ENCODE data around the gene SLC6A18. TPM values are rescaled to one million over a fixed set of nuclear protein-coding genes. Genes with fewer than 3 reads are reported as not detected.
"Not testable (repeated sequence)": the region's sequence is repeated elsewhere in the genome, so short reads cannot be mapped to it uniquely, and the experiment has no call there.

SLC6A18 gene
- polyA plus RNA-seq, 1 donor (not counting 4 experiments of a cell fraction or from before 2014, with no cell fraction given): not detected

DNA sequence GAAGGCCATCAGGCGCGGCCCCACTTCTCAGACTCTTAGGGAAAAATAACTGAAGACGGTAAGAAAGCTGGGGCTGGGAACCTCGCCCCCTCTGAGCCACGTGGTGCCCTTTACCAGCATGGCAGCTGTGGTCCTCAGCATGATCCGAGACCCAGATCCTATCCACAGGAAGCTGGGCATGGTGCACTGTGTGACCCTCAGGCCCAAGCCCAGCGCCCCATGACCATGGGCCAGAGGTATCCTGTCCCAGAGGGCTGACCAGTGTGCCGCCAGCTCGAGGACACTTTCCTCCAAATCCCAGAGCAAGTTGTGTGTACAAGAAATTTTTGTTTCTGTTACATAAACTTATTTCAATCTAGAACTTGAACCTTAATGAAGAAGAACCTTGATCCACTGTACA lies 41.6 kb downstream of the SLC6A18 start:
- no peaks in the 10 kb centered on the region for H3K79me2 ChIP-seq (ENCODE audit: control insufficient read depth, insufficient read depth, low read length)
- H3K4me2 ChIP-seq (ENCODE audit: control insufficient read depth, extremely low read depth, insufficient read depth, low read depth, low read length): no peak overlapping the region
- no peaks in the 10 kb centered on the region for H3K27me3 ChIP-seq (ENCODE audit: control insufficient read depth, extremely low read depth, insufficient read depth, low read length)
- H3K4me1 ChIP-seq (ENCODE audit: control insufficient read depth, extremely low read depth, insufficient read depth, low read length): no peaks in the 10 kb centered on the region
- H3K9me1 ChIP-seq (ENCODE audit: control insufficient read depth, extremely low read depth, insufficient read depth, low read length): no peaks in the 10 kb centered on the region
- no peak overlapping the region for H3K27ac ChIP-seq (ENCODE audit: control insufficient read depth, insufficient read depth, low read length)
- no peaks in the 10 kb centered on the region for H4K20me1 ChIP-seq (ENCODE audit: control insufficient read depth, extremely low read depth, insufficient read depth, low read length)
- FAIRE-seq (no peak), DNase-seq (ENCODE audit: low read depth, low spot score) (no peak)
- TF ChIP-seq, protein P1, sequence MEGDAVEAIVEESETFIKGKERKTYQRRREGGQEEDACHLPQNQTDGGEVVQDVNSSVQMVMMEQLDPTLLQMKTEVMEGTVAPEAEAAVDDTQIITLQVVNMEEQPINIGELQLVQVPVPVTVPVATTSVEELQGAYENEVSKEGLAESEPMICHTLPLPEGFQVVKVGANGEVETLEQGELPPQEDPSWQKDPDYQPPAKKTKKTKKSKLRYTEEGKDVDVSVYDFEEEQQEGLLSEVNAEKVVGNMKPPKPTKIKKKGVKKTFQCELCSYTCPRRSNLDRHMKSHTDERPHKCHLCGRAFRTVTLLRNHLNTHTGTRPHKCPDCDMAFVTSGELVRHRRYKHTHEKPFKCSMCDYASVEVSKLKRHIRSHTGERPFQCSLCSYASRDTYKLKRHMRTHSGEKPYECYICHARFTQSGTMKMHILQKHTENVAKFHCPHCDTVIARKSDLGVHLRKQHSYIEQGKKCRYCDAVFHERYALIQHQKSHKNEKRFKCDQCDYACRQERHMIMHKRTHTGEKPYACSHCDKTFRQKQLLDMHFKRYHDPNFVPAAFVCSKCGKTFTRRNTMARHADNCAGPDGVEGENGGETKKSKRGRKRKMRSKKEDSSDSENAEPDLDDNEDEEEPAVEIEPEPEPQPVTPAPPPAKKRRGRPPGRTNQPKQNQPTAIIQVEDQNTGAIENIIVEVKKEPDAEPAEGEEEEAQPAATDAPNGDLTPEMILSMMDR (optimal IDR thresholded peaks at IDR 0.05 in 1 of 3, IDR thresholded peaks at IDR 0.05 in 1 of 3, conservative IDR thresholded peaks at IDR 0.05 in 1 of 3; ENCODE audit: extremely low read depth in 1 of 3, insufficient read depth in 2 of 3, low read length in 3 of 3): no peak
- no peak for TF ChIP-seq EZH2 (IDR thresholded peaks at IDR 0.05; ENCODE audit: low read length)
- H2AFZ ChIP-seq (ENCODE audit: control insufficient read depth, low read length): no peak overlapping the region
- H3K9me3 ChIP-seq (ENCODE audit: control insufficient read depth, low read depth, low read length): peaks cover 8% of the 10 kb centered on the region
- H3K4me3 ChIP-seq (ENCODE audit: control insufficient read depth in 2 of 3, extremely low read depth in 1 of 3, insufficient read depth in 2 of 3, low read depth in 1 of 3, low read length in 3 of 3): no peak overlapping the region
- no peak overlapping the region for H3K9ac ChIP-seq (ENCODE audit: control insufficient read depth, extremely low read depth, insufficient read depth, low read length)
- dilution Hi-C loops (cut with MboI; ENCODE audit: extremely low pct_ligation_motif_present, low sequenced_read_pairs): no loop called here
- H3K36me3 ChIP-seq (ENCODE audit: control insufficient read depth in 2 of 2, extremely low read depth in 1 of 2, insufficient read depth in 2 of 2, low read length in 2 of 2): no peaks in the 10 kb centered on the region

GRCh38 chr5:1267464-1267863 lies 42.3 kb downstream of the SLC6A18 start:
- H3K27me3 ChIP-seq (ENCODE audit: control insufficient read depth, extremely low read depth, insufficient read depth, low read length); H3K36me3 ChIP-seq (ENCODE audit: control insufficient read depth in 2 of 2, extremely low read depth in 1 of 2, insufficient read depth in 2 of 2, low read length in 2 of 2); H4K20me1 ChIP-seq (ENCODE audit: control insufficient read depth, extremely low read depth, insufficient read depth, low read length); DNase-seq (ENCODE audit: low read depth, low spot score); H3K9ac ChIP-seq (ENCODE audit: control insufficient read depth, extremely low read depth, insufficient read depth, low read length); H3K4me1 ChIP-seq (ENCODE audit: control insufficient read depth, extremely low read depth, insufficient read depth, low read length); FAIRE-seq; H3K9me3 ChIP-seq (ENCODE audit: control insufficient read depth, low read depth, low read length); H3K79me2 ChIP-seq (ENCODE audit: control insufficient read depth, insufficient read depth, low read length); H3K4me3 ChIP-seq (ENCODE audit: control insufficient read depth in 2 of 3, extremely low read depth in 1 of 3, insufficient read depth in 2 of 3, low read depth in 1 of 3, low read length in 3 of 3); dilution Hi-C loops (cut with MboI; ENCODE audit: extremely low pct_ligation_motif_present, low sequenced_read_pairs); H3K4me2 ChIP-seq (ENCODE audit: control insufficient read depth, extremely low read depth, insufficient read depth, low read depth, low read length); H3K9me1 ChIP-seq (ENCODE audit: control insufficient read depth, extremely low read depth, insufficient read depth, low read length); H3K27ac ChIP-seq (ENCODE audit: control insufficient read depth, insufficient read depth, low read length); H2AFZ ChIP-seq (ENCODE audit: control insufficient read depth, low read length): not testable (repeated sequence)

DNA sequence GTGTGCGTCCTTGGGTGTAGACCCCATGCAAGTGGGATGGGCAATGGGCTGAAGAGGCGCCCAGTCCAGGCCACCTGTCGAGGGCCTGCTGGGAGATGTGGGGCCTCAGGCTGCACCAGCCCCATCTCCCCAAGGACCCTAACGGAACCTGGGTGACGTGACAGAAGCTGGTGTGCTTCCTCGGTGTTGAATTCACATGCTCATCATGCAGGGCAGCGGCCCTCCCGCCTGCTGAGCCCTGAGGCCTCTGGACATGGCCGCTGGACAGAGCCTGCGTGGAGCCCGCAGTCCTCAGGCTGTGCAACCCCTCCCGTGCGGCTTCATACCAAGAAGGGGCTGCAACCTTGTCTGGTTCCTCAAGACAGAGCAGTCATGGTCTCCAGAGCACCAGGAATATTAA lies 42.9 kb downstream of the SLC6A18 start:
- Histone ChIP-seq H3K4me3 (ENCODE audit: control insufficient read depth in 2 of 3, extremely low read depth in 1 of 3, insufficient read depth in 2 of 3, low read depth in 1 of 3, low read length in 3 of 3) (no peak overlapping the region), H3K9me1 (ENCODE audit: control insufficient read depth, extremely low read depth, insufficient read depth, low read length) (no peaks in the 10 kb centered on the region), H3K9me3 (ENCODE audit: control insufficient read depth, low read depth, low read length) (peaks cover 3% of the 10 kb centered on the region), H3K36me3 (ENCODE audit: control insufficient read depth in 2 of 2, extremely low read depth in 1 of 2, insufficient read depth in 2 of 2, low read length in 2 of 2) (no peaks in the 10 kb centered on the region), H2AFZ (ENCODE audit: control insufficient read depth, low read length) (no peak overlapping the region), H3K4me1 (ENCODE audit: control insufficient read depth, extremely low read depth, insufficient read depth, low read length) (no peaks in the 10 kb centered on the region), H3K27me3 (ENCODE audit: control insufficient read depth, extremely low read depth, insufficient read depth, low read length) (no peaks in the 10 kb centered on the region), H3K27ac (ENCODE audit: control insufficient read depth, insufficient read depth, low read length) (no peak overlapping the region), H3K4me2 (ENCODE audit: control insufficient read depth, extremely low read depth, insufficient read depth, low read depth, low read length) (no peak overlapping the region), H3K79me2 (ENCODE audit: control insufficient read depth, insufficient read depth, low read length) (no peaks in the 10 kb centered on the region), H4K20me1 (ENCODE audit: control insufficient read depth, extremely low read depth, insufficient read depth, low read length) (no peaks in the 10 kb centered on the region), H3K9ac (ENCODE audit: control insufficient read depth, extremely low read depth, insufficient read depth, low read length) (no peak overlapping the region)
- DNase-seq (ENCODE audit: low read depth, low spot score) (no peak), FAIRE-seq (no peak)
- TF ChIP-seq EZH2 (IDR thresholded peaks at IDR 0.05; ENCODE audit: low read length): no peak
- TF ChIP-seq, protein P1 (optimal IDR thresholded peaks at IDR 0.05 in 1 of 3, IDR thresholded peaks at IDR 0.05 in 1 of 3, conservative IDR thresholded peaks at IDR 0.05 in 1 of 3; ENCODE audit: extremely low read depth in 1 of 3, insufficient read depth in 2 of 3, low read length in 3 of 3): no peak
- dilution Hi-C loops (cut with MboI; ENCODE audit: extremely low pct_ligation_motif_present, low sequenced_read_pairs): no loop called here
